Measurements from ENCODE around the gene ISCA2.

GRCh38 chr14:74509587-74510222 is 16.1 kb downstream of the ISCA2 start:
- TF ChIP-seq CTCF (IDR thresholded peaks at IDR 0.05) (no peak), POLR2A (IDR thresholded peaks at IDR 0.05) (no peak)

Data from testis (tissue), 2 donors.